ENCODE data around the gene MOV10.

DNA sequence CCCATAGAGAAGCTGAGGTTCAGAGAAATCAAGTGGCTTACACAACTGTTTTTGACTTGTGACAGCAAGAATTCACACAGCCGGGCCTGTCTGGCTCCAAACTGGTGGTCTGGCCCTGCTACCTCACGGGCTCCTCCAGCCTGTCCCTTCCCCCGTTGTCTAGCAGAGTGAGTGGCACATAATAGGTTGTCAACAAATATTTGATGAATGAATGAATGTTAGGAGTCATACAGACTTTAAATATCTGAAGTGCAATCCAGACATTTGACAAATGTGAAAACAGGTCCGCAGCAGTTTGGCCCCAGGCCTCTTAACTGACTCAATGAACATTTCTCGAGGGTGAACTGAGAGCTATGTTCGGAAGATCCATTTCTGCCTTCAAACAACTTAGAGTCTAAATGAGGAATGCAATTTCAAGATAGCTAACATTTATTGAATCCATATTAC lies 33.6 kb downstream of the MOV10 start:
- no peak for TF ChIP-seq EZH2phosphoT487 (IDR thresholded peaks at IDR 0.05)
- TF ChIP-seq, protein P1, sequence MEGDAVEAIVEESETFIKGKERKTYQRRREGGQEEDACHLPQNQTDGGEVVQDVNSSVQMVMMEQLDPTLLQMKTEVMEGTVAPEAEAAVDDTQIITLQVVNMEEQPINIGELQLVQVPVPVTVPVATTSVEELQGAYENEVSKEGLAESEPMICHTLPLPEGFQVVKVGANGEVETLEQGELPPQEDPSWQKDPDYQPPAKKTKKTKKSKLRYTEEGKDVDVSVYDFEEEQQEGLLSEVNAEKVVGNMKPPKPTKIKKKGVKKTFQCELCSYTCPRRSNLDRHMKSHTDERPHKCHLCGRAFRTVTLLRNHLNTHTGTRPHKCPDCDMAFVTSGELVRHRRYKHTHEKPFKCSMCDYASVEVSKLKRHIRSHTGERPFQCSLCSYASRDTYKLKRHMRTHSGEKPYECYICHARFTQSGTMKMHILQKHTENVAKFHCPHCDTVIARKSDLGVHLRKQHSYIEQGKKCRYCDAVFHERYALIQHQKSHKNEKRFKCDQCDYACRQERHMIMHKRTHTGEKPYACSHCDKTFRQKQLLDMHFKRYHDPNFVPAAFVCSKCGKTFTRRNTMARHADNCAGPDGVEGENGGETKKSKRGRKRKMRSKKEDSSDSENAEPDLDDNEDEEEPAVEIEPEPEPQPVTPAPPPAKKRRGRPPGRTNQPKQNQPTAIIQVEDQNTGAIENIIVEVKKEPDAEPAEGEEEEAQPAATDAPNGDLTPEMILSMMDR (IDR thresholded peaks at IDR 0.05): no peak
